ENCODE results near the gene ACVR1C. TPM values are rescaled to one million over a fixed set of nuclear protein-coding genes. Genes with fewer than 3 reads are reported as not detected.

The ACVR1C gene
- total RNA-seq, 1 experiment from 2014 or later, result 2.1 TPM

DNA sequence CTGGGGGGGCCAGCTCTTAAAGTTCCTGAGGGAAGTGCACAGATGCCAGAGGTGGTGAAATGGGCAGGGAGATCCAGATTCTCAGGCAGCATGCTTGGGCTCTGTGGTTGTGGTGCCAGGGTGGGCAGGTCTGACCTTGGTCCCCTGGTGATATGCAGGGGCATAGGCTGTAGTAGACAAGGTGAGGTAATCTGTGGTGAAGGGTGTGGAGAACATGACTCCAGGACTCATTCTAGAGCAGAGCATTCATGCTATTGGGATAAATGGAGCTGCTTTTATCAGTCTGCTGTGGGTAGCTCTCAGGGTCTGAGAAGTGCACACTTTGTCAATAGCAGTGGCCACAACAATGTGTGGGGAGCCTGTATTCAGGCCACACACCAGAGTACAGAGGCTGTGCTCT, 16.9 kb downstream of the ACVR1C start:
- Histone ChIP-seq H3K4me3 (ENCODE audit: low read depth, low read length) (no peak overlapping the region), H3K36me3 (ENCODE audit: control insufficient read depth, insufficient read depth, low read length) (no peaks in the 10 kb centered on the region), H3K9me3 (peaks cover 6% of the 10 kb centered on the region; the same call in 1 of the 2 replicates), H3K4me1 (no peaks in the 10 kb centered on the region), H3K27me3 (replicated peaks; ENCODE audit: control insufficient read depth, insufficient read depth, low read length) (no peaks in the 10 kb centered on the region)
- ChIA-PET POLR2A (no interaction called here), CTCF (no interaction called here)
- DNase-seq, result no peak
- Mint-ChIP-seq H3K4me1 (ENCODE audit: low read depth, unreplicated experiment) (no peaks in the 10 kb centered on the region), H3K36me3 (ENCODE audit: insufficient read depth, unreplicated experiment) (no peaks in the 10 kb centered on the region), H3K4me3 (ENCODE audit: unreplicated experiment) (no peak overlapping the region), H3K27ac (ENCODE audit: unreplicated experiment) (no peak overlapping the region), H3K9me3 (ENCODE audit: unreplicated experiment) (no peaks in the 10 kb centered on the region), H3K27me3 (ENCODE audit: insufficient read depth, unreplicated experiment) (peaks cover 15% of the 10 kb centered on the region)
- no TSS peak for BruUV-seq (replicated peaks)
- TF ChIP-seq, protein P1, sequence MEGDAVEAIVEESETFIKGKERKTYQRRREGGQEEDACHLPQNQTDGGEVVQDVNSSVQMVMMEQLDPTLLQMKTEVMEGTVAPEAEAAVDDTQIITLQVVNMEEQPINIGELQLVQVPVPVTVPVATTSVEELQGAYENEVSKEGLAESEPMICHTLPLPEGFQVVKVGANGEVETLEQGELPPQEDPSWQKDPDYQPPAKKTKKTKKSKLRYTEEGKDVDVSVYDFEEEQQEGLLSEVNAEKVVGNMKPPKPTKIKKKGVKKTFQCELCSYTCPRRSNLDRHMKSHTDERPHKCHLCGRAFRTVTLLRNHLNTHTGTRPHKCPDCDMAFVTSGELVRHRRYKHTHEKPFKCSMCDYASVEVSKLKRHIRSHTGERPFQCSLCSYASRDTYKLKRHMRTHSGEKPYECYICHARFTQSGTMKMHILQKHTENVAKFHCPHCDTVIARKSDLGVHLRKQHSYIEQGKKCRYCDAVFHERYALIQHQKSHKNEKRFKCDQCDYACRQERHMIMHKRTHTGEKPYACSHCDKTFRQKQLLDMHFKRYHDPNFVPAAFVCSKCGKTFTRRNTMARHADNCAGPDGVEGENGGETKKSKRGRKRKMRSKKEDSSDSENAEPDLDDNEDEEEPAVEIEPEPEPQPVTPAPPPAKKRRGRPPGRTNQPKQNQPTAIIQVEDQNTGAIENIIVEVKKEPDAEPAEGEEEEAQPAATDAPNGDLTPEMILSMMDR (IDR thresholded peaks at IDR 0.05; ENCODE audit: insufficient read depth in 1 of 2, low read depth in 1 of 2, low read length in 1 of 2, severe bottlenecking in 1 of 2, unreplicated experiment in 1 of 2), result no peak
- intact Hi-C loops (cut with micrococcal nuclease; ENCODE audit: unreplicated experiment), result no loop called here

DNA sequence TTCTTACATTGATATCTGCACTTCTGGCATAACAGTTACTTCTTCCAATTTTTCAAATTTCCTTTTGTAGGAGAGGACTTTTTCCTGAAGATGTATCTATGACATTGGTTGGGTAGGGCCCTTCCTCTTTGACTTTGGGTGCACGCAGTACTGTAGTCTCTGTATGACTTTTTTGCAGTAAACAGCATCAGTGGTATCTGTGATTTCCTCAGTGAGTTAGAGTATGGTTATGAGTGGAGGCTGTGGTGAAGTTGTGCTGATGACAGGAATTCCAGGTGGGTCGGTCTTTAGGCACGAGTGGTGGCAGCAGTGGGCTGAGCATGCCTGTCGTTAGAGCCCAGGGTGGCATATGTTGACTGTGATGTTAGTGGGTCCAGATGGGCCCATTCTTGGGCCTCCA, 17.6 kb downstream of the ACVR1C start:
- H3K27ac Mint-ChIP-seq (ENCODE audit: unreplicated experiment), result no peak overlapping the region
- Histone ChIP-seq H3K9me3 (peaks cover 6% of the 10 kb centered on the region; the same call in 1 of the 2 replicates), H3K36me3 (ENCODE audit: control insufficient read depth, insufficient read depth, low read length) (no peaks in the 10 kb centered on the region), H3K4me3 (ENCODE audit: low read depth, low read length) (no peak overlapping the region), H3K27me3 (replicated peaks; ENCODE audit: control insufficient read depth, insufficient read depth, low read length) (no peaks in the 10 kb centered on the region), H3K4me1 (no peaks in the 10 kb centered on the region)
- H3K4me1 Mint-ChIP-seq (ENCODE audit: low read depth, unreplicated experiment), result no peaks in the 10 kb centered on the region
- no TSS peak for BruUV-seq (replicated peaks)
- no peak for DNase-seq
- TF ChIP-seq, protein P1 (IDR thresholded peaks at IDR 0.05; ENCODE audit: insufficient read depth in 1 of 2, low read depth in 1 of 2, low read length in 1 of 2, severe bottlenecking in 1 of 2, unreplicated experiment in 1 of 2), result no peak
- H3K36me3 Mint-ChIP-seq (ENCODE audit: insufficient read depth, unreplicated experiment), result no peaks in the 10 kb centered on the region
- peaks cover 9% of the 10 kb centered on the region for H3K27me3 Mint-ChIP-seq (ENCODE audit: insufficient read depth, unreplicated experiment)
- intact Hi-C loops (cut with micrococcal nuclease; ENCODE audit: unreplicated experiment), result no loop called here
- CTCF ChIA-PET, result no interaction called here
- H3K9me3 Mint-ChIP-seq (ENCODE audit: unreplicated experiment), result no peaks in the 10 kb centered on the region
- no peak overlapping the region for H3K4me3 Mint-ChIP-seq (ENCODE audit: unreplicated experiment)
- POLR2A ChIA-PET, result no interaction called here

DNA sequence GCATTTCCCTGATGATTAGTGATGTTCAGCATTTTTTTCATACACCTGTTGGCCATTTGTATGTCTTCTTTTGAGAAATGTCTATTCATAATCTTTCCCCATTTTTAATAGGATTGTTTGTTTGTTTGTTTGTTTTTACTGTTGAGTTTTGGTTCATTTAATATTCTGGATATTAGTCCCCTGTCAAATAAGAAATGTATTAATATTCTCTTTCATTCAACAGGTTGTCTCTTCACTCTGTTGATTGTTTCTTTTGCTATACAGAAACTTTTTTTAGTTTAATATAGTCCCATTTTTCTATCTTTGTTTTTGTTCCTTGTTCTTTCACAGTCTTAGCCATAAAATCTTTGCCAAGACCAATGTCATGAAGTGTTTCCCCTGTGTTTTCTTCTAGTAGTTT, 22.1 kb downstream of the ACVR1C start:
- H3K4me3 Mint-ChIP-seq (ENCODE audit: unreplicated experiment), result no peak overlapping the region
- BruUV-seq (replicated peaks), result no TSS peak
- H3K36me3 ChIP-seq (ENCODE audit: control insufficient read depth, insufficient read depth, low read length), result no peaks in the 10 kb centered on the region
- no peak overlapping the region for H3K27ac Mint-ChIP-seq (ENCODE audit: unreplicated experiment)
- DNase-seq, result no peak
- H3K27me3 Mint-ChIP-seq (ENCODE audit: insufficient read depth, unreplicated experiment), result peaks cover 15% of the 10 kb centered on the region
- POLR2A ChIA-PET, result no interaction called here
- H3K36me3 Mint-ChIP-seq (ENCODE audit: insufficient read depth, unreplicated experiment), result no peaks in the 10 kb centered on the region
- intact Hi-C loops (cut with micrococcal nuclease; ENCODE audit: unreplicated experiment), result no loop called here
- H3K27me3 ChIP-seq (replicated peaks; ENCODE audit: control insufficient read depth, insufficient read depth, low read length), result no peaks in the 10 kb centered on the region
- peaks cover 6% of the 10 kb centered on the region; the same call in 1 of the 2 replicates for H3K9me3 ChIP-seq
- no peaks in the 10 kb centered on the region for H3K9me3 Mint-ChIP-seq (ENCODE audit: unreplicated experiment)
- no peak overlapping the region for H3K4me3 ChIP-seq (ENCODE audit: low read depth, low read length)
- TF ChIP-seq, protein P1 (IDR thresholded peaks at IDR 0.05; ENCODE audit: insufficient read depth in 1 of 2, low read depth in 1 of 2, low read length in 1 of 2, severe bottlenecking in 1 of 2, unreplicated experiment in 1 of 2), result no peak
- H3K4me1 ChIP-seq, result no peaks in the 10 kb centered on the region
- CTCF ChIA-PET, result no interaction called here
- no peaks in the 10 kb centered on the region for H3K4me1 Mint-ChIP-seq (ENCODE audit: low read depth, unreplicated experiment)

Data from Caco-2 (cell line).